T-helper 1 cell (primary cell): ENCODE measurements around the gene FDCSP.
"Not testable (repeated sequence)": the region's sequence is repeated elsewhere in the genome, so short reads cannot be mapped to it uniquely, and the experiment has no call there.

Experiments
- DNase-seq, 5 donors: peaks; one replicate each; pipeline ENCODE4 v3.0.0-alpha.2; 2012 to 2020

Gene FDCSP

GRCh38 chr4:70239884-70240591 lies 14.1 kb downstream of the FDCSP start:
- DNase-seq: no peak

- not testable (repeated sequence) for DNase-seq
These were observed 16.4 kb downstream of the FDCSP start, which contains the start of gene CSN3 for GRCh38 chr4:70242297-70242696. Gene CSN3, plus strand, starts transcription at chr4:70242597. Its CDS starts 2,223 bp downstream, at chr4:70244820.

GRCh38 chr4:70243091-70243490 lies 17.2 kb downstream of the FDCSP start:
- DNase-seq: no peak

- DNase-seq: no peak
These were observed 25.5 kb downstream of the FDCSP start for GRCh38 chr4:70251250-70251944.

- no peak for DNase-seq
These were observed 26.0 kb downstream of the FDCSP start for GRCh38 chr4:70251945-70252277.

GRCh38 chr4:70269674-70270073 lies 43.8 kb downstream of the FDCSP start:
- DNase-seq: no peak

- no peak for DNase-seq
These were observed 51.2 kb downstream of the FDCSP start for GRCh38 chr4:70277121-70277520.

- no peak for DNase-seq
These were observed 54.6 kb downstream of the FDCSP start for GRCh38 chr4:70280567-70280966.
